Vagina (tissue), 2 donors: Measurements from ENCODE around the gene FITM1.

Experiments used
- CTCF ChIP-seq, 3 experiments: fragments of 450-650 bp in 2 of 3; fragments of 200-600 bp in 1 of 3; sonication (generic) in 1 of 3; IDR thresholded peaks; one replicate each; pipeline ENCODE4 v1.5.1; 2017 to 2019; ENCODE audit warnings: antibody characterized with exemption in 3 of 3, mild to moderate bottlenecking in 2 of 3, moderate library complexity in 2 of 3
- POLR2A ChIP-seq, 2 donors: fragments of 450-650 bp; IDR thresholded peaks; one replicate each; pipeline ENCODE4 v1.6.1; 2017; ENCODE audit warnings: antibody characterized with exemption in 2 of 2, mild to moderate bottlenecking in 2 of 2, moderate library complexity in 2 of 2
- POLR2AphosphoS5 ChIP-seq, 2 donors: sonication (generic); formaldehyde crosslinking; IDR thresholded peaks; one replicate each; pipeline ENCODE4 v1.9.0; 2017; ENCODE audit warnings: antibody characterized with exemption in 2 of 2, mild to moderate bottlenecking in 2 of 2, low read depth in 1 of 2; ENCODE audit not compliant: insufficient read depth in 1 of 2

- TF ChIP-seq POLR2A (IDR thresholded peaks at IDR 0.05) (no peak), CTCF (IDR thresholded peaks at IDR 0.05) (no peak), POLR2AphosphoS5 (IDR thresholded peaks at IDR 0.05; ENCODE audit: insufficient read depth in 1 of 2, low read depth in 1 of 2) (no peak)
Measured at GRCh38 chr14:24130380-24130716, at the start of gene FITM1.
